Kidney capillary endothelial cell (primary cell): ENCODE measurements around the gene GIPC2.
A peak's percentile ranks its signal among the peaks of the same experiment; 100 is the strongest.

Experiments used
- DNase-seq: peaks from one replicate; pipeline ENCODE4 v3.0.0-alpha.2; 2018; ENCODE audit warnings: low spot score

The GIPC2 gene

DNA sequence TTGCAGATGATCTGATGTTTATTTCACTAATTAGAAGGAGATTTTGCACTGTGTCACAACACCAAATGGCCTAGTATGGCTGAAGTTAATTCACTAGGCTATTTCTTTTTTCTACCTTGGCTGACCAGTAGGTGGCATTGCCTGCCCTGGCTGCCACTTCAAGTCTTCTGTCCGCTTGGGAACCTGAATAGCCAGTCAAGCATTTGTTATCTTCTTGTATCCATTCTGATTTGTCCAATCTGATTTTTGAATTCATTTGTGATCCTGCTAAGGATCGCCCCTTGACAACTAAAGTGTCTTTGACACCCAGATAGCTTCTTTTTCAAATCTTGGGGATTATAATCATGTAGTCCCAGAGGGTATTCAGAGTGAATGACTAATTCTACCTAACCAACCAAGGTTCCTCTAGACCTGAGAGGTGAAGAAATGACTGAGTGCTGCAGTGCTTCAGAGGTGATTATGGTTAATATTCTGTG is 99.4 kb downstream of the GIPC2 start:
- peak; percentile 57 for DNase-seq

DNA sequence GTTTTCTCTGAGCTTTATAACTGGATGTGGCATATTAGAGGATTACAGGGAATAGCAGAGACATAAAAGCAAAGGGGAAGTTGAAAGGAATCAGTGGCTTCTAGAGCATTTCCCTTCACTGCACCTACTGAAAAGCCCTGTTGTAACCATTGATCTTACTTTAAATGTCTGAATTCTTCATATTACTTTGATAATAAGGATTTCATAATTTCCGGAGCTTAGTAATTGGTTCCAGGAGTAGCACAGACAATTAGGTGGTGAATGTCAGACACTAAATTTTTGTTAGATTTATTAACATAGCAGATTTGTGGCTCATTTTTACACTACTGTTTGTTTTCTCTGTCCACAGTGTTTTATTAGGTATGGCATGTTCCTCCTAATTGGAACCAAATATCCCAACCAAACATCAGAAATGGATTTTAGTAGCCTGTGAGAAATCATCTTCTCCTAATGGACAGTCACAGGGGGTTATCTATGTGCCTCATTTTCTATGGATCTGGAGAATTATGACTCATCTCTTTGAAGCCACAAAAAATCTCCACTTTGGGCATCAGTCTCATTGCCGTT is 100.5 kb downstream of the GIPC2 start:
- DNase-seq: no peak

DNA sequence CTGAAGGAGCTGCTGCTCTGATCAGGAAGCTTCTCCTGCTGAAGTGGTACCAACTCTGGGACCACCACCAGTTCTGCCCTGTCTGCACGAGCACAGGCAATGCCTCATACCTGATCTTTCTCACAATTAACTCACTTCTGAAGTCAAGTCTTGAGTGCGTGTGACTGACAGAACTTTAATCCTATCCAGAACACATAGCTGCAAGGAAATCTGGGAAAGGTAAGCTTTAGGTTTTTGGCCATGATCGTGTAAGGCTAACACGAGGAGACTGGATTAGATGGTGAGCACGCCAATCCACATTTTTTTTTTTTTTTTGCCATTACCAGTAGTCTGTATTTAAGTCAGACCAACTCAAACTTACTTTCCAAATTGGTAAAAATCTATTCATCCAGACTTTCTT is 101.3 kb downstream of the GIPC2 start:
- DNase-seq: no peak

DNA sequence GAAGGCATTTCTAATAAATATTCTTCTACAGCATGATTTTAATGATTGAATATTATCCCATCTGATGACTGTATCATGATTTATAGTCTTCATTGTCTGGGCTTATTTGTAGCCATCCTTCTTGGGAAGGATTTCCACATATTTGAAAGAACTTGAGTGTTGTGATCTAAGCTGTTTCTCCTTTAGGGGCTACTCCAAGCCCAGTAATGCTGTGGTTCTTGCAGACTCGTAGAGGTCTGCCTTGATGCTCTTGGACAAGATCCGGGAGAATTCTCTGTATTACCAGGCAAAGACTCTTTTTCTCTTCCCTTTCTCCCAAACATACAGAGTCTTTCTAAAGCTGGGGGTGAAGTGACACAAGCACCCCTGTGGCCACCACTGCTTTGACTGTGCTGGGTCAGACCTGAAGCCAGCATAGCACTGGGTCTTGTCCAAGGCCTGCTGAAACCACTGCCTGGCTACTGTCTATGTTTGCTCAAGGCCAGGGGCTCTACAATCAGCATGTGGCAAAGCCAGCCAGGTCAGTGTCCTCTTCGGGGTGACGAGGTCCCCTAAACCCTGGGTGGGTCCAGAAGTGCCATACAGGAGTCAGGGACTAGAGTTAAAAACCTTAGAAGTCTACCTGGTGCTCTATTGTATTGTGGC is 107.4 kb downstream of the GIPC2 start:
- DNase-seq: no peak

- no peak for DNase-seq
These were observed 109.4 kb downstream of the GIPC2 start for GRCh38 chr1:78155121-78155520.

DNA sequence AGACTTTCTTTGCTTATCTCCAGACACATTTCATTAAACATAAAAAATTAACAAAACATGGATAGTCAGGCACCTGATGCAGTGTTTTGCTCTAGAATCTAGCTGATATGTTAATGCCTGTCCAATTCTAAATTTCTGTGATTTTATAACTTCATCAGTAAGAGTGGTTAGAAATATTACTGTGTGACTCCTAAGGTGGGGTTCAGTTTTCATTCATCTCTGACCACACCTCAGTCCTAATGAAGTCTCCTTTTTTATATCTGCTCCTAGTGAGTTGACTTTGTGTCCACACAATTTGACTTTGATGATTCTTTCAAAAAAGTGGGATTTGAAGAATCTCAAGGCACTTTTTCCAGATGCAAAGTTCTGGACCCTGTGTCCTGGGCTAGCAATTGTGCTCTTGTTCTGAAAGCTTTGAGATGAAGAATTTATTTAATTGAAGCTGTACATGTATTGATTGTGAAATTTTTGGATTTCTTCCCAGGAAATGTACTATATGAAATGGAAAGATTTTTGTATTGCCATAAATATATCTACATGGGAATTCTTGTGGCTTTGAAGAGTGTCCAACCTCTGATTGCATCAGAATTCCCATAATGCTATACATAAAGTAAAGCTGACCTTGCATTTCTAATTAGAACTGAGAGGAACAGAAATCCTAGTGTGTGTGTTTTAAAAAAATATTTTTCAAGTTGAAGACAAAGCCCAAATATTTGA is 111.2 kb downstream of the GIPC2 start:
- DNase-seq: no peak

GRCh38 chr1:78165816-78166215 is 120.0 kb downstream of the GIPC2 start:
- no peak for DNase-seq

DNA sequence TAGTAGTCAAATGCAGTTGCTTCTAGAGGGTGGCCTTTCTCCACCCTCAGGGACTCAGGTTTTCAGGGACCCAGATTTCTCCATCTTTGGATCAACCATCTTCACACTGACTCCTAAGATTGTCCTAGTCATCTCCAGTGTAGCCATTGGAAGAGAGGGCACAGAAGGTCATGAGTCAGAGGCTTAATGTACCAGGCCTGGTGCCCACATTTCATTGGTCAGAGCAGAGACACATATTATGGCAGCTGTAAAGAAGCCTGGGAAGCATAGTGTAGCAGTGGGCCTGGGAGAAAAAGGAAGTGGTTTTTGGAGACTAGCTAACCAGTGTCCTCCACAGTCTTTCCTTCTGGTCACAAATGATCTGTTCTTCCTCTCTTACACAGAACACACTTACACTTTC is 122.5 kb downstream of the GIPC2 start:
- DNase-seq: no peak

GRCh38 chr1:78170859-78171258 is 125.1 kb downstream of the GIPC2 start:
- no peak for DNase-seq

GRCh38 chr1:78171736-78172590 is 126.2 kb downstream of the GIPC2 start:
- peak; percentile 12 for DNase-seq

DNA sequence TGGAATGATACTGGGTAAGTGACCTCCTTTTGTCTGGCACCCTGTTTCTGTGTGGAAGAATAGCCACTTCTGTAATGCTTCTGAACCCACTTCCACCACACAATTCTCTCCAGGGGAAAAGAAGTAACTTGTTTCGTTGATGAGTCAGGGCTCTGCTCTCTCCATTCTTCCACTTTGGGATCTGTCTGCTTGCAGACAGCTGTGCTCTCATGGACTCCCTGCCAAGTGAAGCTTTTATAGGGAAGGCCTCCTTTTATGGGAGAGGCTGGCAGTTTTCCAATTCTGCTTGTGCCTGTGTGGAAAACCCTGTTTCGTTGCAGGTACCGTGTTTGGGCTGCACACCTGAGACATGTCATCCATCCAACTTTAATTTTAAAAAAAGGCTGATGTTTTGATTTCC is 130.7 kb downstream of the GIPC2 start:
- no peak for DNase-seq

DNA sequence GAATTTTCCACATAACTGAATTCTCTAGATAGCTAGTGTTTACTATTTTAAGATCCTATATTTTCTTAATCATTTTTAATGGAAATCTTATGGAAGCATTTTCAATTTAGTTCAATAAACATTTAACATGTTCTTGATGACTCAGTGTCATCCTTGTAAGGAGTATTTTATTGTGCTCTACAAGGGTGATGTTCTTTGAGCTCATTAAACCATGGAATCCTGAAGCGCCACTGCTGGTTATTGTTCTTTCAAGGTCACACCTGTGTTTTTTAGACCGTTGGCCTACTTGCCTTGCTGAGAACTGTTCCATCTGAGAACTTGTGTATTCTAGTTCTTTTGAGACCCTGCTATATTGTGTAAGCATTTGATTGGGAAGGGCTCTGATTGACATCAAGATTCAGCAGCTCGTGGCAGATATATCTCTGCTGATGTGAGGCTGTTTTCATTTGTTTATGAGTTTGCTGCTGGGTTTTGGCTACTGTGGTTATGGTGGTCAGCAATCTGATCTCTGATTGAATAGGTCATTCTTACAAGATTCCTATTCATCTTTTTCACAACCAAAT is 132.0 kb downstream of the GIPC2 start:
- DNase-seq: no peak

DNA sequence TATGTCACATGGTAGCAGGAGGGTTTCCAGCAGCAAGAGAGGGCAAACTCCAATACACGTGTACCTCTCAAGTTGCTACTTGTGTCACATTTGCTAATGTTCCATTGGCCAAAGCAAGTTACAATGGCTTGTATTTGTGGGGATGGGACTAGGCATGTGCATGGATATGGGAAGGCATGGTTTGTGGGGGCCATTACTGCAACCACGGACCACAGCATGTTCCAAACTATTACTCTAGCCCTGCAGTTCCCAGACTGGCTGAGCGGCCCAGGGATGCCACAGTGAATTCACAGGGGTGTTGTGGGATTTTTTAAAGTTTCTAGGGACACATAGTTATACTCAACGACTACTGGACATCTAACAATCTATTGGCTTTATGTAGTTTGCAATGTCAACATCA is 133.1 kb downstream of the GIPC2 start:
- DNase-seq: no peak

GRCh38 chr1:78184460-78185072 is 138.8 kb downstream of the GIPC2 start:
- no peak for DNase-seq
